IMR-90 (cell line): Measurements from ENCODE around the gene NUPR1. TPM values are rescaled to one million over a fixed set of nuclear protein-coding genes. Genes with fewer than 3 reads are reported as not detected.

Experiments used
- ATAC-seq: fragments of 200-7000 bp; cut with Tn5 transposase; 2 replicates; pipeline ENCODE4 v1.9.1; 2020; ENCODE audit warnings: low read depth, mild to moderate bottlenecking, moderate library complexity
- BruUV-seq: library from RNA; stranded (reverse); fragments of 400-500 nt; replicated peaks from 2 replicates; lab custom pipeline; 2021; lab: Mats Ljungman, UMichigan
- CTCF ChIA-PET: fragments of 300-600 bp; formaldehyde crosslinking; extraction: SDS; loops from one replicate; lab custom pipeline; 2021; ENCODE audit warnings: antibody characterized with exemption; lab: Yijun Ruan, JAX
- POLR2A ChIA-PET: fragments of 300-600 bp; sonication (Branson Sonifier 250); formaldehyde crosslinking; loops from one replicate; lab custom pipeline; 2022; ENCODE audit warnings: antibody characterized with exemption; ENCODE audit not compliant: unreplicated experiment; lab: Charles Lee
- DNase-seq: peaks from one replicate; pipeline ENCODE4 v3.0.0; 2013
- H2AFZ ChIP-seq: replicated peaks from 2 replicates; pipeline ENCODE3; 2013; ENCODE audit warnings: low read length, mild to moderate bottlenecking; ENCODE audit not compliant: poor library complexity
- H2AK5ac ChIP-seq: 2 replicates; pipeline ENCODE4 v1.6.1; 2013; ENCODE audit warnings: low read depth, low read length, inconsistent platforms
- H2AK9ac ChIP-seq: replicated peaks from 2 replicates; pipeline ENCODE3; 2013; ENCODE audit warnings: mild to moderate bottlenecking, low read depth, low read length, moderate library complexity; ENCODE audit not compliant: poor library complexity
- H2BK120ac ChIP-seq: 2 replicates; pipeline ENCODE4 v1.6.1; 2013; ENCODE audit warnings: low read depth, low read length, inconsistent platforms
- H2BK15ac ChIP-seq: 3 replicates; pipeline ENCODE4 v1.6.1; 2013; ENCODE audit warnings: low read depth, low read length, inconsistent platforms
- H2BK20ac ChIP-seq: 2 replicates; pipeline ENCODE4 v1.6.1; 2013; ENCODE audit warnings: low read depth, mild to moderate bottlenecking, inconsistent platforms, low read length, moderate library complexity
- H2BK5ac ChIP-seq: 2 replicates; pipeline ENCODE4 v1.6.1; 2013; ENCODE audit warnings: mild to moderate bottlenecking, low read depth, low read length, inconsistent platforms; ENCODE audit not compliant: poor library complexity, severe bottlenecking
- H3K14ac ChIP-seq: replicated peaks from 2 replicates; pipeline ENCODE4 v1.6.1; 2013; ENCODE audit warnings: low read depth, low read length, inconsistent platforms
- H3K18ac ChIP-seq: 2 replicates; pipeline ENCODE4 v1.6.1; 2013; ENCODE audit warnings: low read depth, low read length, control low read depth
- H3K23ac ChIP-seq: 2 replicates; pipeline ENCODE4 v1.6.1; 2013; ENCODE audit warnings: low read depth, low read length, inconsistent platforms
- H3K27ac ChIP-seq: 2 replicates; pipeline ENCODE4 v1.5.1; 2013; ENCODE audit warnings: mild to moderate bottlenecking, control low read depth, low read length; ENCODE audit not compliant: insufficient read depth
- H3K27me3 ChIP-seq: 2 replicates; pipeline ENCODE4 v1.6.1; 2013; ENCODE audit warnings: low read length; ENCODE audit not compliant: control insufficient read depth, insufficient read depth
- H3K36me3 ChIP-seq: 2 replicates; pipeline ENCODE4 v1.6.1; 2013; ENCODE audit warnings: low read length, mixed read lengths; ENCODE audit not compliant: control insufficient read depth, insufficient read depth
- H3K4ac ChIP-seq: 2 replicates; pipeline ENCODE4 v1.6.1; 2013; ENCODE audit warnings: low read depth, low read length, inconsistent platforms
- H3K4me1 ChIP-seq: 2 replicates; pipeline ENCODE4 v1.6.1; 2013; ENCODE audit warnings: low read length, mixed read lengths; ENCODE audit not compliant: control insufficient read depth, insufficient read depth
- H3K4me2 ChIP-seq: 2 replicates; pipeline ENCODE4 v1.6.1; 2013; ENCODE audit warnings: low read depth, mild to moderate bottlenecking, control low read depth, low read length, moderate library complexity
- H3K4me3 ChIP-seq: 2 replicates; pipeline ENCODE4 v1.5.1; 2013; ENCODE audit warnings: low read depth, mild to moderate bottlenecking, control low read depth, low read length, moderate library complexity; ENCODE audit not compliant: insufficient read depth
- H3K56ac ChIP-seq: 2 replicates; pipeline ENCODE4 v1.6.1; 2013; ENCODE audit warnings: low read length, inconsistent platforms; ENCODE audit not compliant: insufficient read depth; ENCODE audit errors: extremely low read depth
- H3K79me1 ChIP-seq, 2 experiments: 2 replicates each; pipeline ENCODE4 v1.6.1; 2013; ENCODE audit warnings: low read length in 2 of 2, inconsistent platforms in 1 of 2, low read depth in 1 of 2
- H3K9ac ChIP-seq: 2 replicates; pipeline ENCODE4 v1.6.1; 2013; ENCODE audit warnings: low read depth, low read length, control low read depth
- H3K9me1 ChIP-seq: 2 replicates; pipeline ENCODE4 v1.6.1; 2013; ENCODE audit warnings: low read length, inconsistent platforms; ENCODE audit not compliant: insufficient read depth
- H3K9me3 ChIP-seq: 2 replicates; pipeline ENCODE4 v1.6.1; 2013; ENCODE audit warnings: low read length; ENCODE audit not compliant: control insufficient read depth, insufficient read depth
- H4K20me1 ChIP-seq: 2 replicates; pipeline ENCODE4 v1.6.1; 2013; ENCODE audit warnings: low read length, inconsistent platforms; ENCODE audit not compliant: insufficient read depth
- H4K5ac ChIP-seq: 2 replicates; pipeline ENCODE4 v1.6.1; 2013; ENCODE audit warnings: mild to moderate bottlenecking, low read depth, low read length, control low read depth
- H4K8ac ChIP-seq, 2 experiments: 2 replicates each; pipeline ENCODE4 v1.6.1; 2013; ENCODE audit warnings: low read depth in 2 of 2, low read length in 2 of 2, control low read depth in 1 of 2, inconsistent platforms in 1 of 2
- H4K91ac ChIP-seq: 2 replicates; pipeline ENCODE4 v1.6.1; 2013; ENCODE audit warnings: low read depth, low read length, inconsistent platforms; ENCODE audit not compliant: insufficient read depth
- CHD1 ChIP-seq: IDR thresholded peaks from 2 replicates; pipeline ENCODE4 v1.6.1; 2012; ENCODE audit warnings: low read depth, low read length, improper control_type of control experiment
- CTCF ChIP-seq: conservative IDR thresholded peaks from 2 replicates; pipeline ENCODE4 v1.5.1; 2012; ENCODE audit warnings: mild to moderate bottlenecking, low read depth, low read length, improper control_type of control experiment
- FOS ChIP-seq: fragments of 150-350 bp; IDR thresholded peaks from 2 replicates; pipeline ENCODE4 v1.6.1; 2016; ENCODE audit warnings: low read depth, low read length
- MAZ ChIP-seq: IDR thresholded peaks from 2 replicates; pipeline ENCODE4 v1.6.1; 2012; ENCODE audit warnings: low read depth, mild to moderate bottlenecking, low read length, improper control_type of control experiment, moderate library complexity, borderline replicate concordance
- NFE2L2 ChIP-seq: fragments of 150-350 bp; IDR thresholded peaks from 2 replicates; pipeline ENCODE4 v1.6.1; 2016; ENCODE audit warnings: low read depth, mild to moderate bottlenecking, low read length
- RAD21 ChIP-seq: IDR thresholded peaks from 2 replicates; pipeline ENCODE4 v1.6.1; 2012; ENCODE audit warnings: low read length, improper control_type of control experiment
- RCOR1 ChIP-seq: IDR thresholded peaks from 2 replicates; pipeline ENCODE4 v1.6.1; 2012; ENCODE audit warnings: mild to moderate bottlenecking, low read length, improper control_type of control experiment; ENCODE audit not compliant: insufficient replicate concordance
- RFX5 ChIP-seq: IDR thresholded peaks from 2 replicates; pipeline ENCODE4 v1.8.0; 2012; ENCODE audit warnings: low read depth, mild to moderate bottlenecking, low read length, moderate library complexity
- SMC3 ChIP-seq: fragments of 150-350 bp; IDR thresholded peaks from 2 replicates; pipeline ENCODE4 v1.6.1; 2016; ENCODE audit warnings: low read depth, mild to moderate bottlenecking, antibody characterized with exemption, low read length, moderate library complexity
- USF2 ChIP-seq: fragments of 150-350 bp; IDR thresholded peaks from 2 replicates; pipeline ENCODE4 v1.6.1; 2017; ENCODE audit warnings: mild to moderate bottlenecking, antibody characterized with exemption, low read length, low read depth
- WGBS, 2 experiments: methylation state at CpG; one replicate each; pipeline versions ENCODE4 v1.1.5 to v1.1.7; 2013; ENCODE audit warnings: missing lambda C conversion rate in 2 of 2; ENCODE audit not compliant: insufficient read length in 1 of 2; ENCODE audit errors: extremely low coverage in 2 of 2; 5-methylcytosine and 5-hydroxymethylcytosine counted together
- dilution Hi-C: fragments of 300-500 bp; cut with HindIII; formaldehyde crosslinking; loops from one replicate; pipeline ENCODE4 v1.14.3; 2018; ENCODE audit warnings: low sequenced_read_pairs; ENCODE audit not compliant: unreplicated experiment
- in situ Hi-C: fragments of 300-500 bp; cut with MboI; formaldehyde crosslinking; loops from 3 replicates; pipeline ENCODE4 v1.14.3; 2019; ENCODE audit warnings: low sequenced_read_pairs, inconsistent platforms, mixed read lengths
- intact Hi-C: fragments of 100-400 bp; cut with micrococcal nuclease; formaldehyde crosslinking; loops from 2 replicates; pipeline ENCODE4 v1.10.0; 2022
- polyA plus RNA-seq, 3 experiments: library from polyadenylated mRNA; depleted of rRNA; stranded (reverse); fragments of >200 nt; gene quantifications; 2 replicates each; pipeline ENCODE4 v1.2.3, GENCODE V29; 2012; ENCODE audit warnings: low replicate concordance in 1 of 3
- total RNA-seq: library from RNA; depleted of rRNA; stranded (reverse); fragments of >200 nt; gene quantifications from 2 replicates; pipeline ENCODE4 v1.2.3, GENCODE V29; 2012

Gene NUPR1
- total and polyA plus RNA-seq, 2 of the 4 experiments (the other 2 are of a cell fraction), result 10.2 to 27.9 TPM

GRCh38 chr16:28546626-28547025, 7.9 kb upstream of the NUPR1 start:
- Histone ChIP-seq H3K56ac (no peak overlapping the region), H3K14ac (no peak overlapping the region), H2BK15ac (no peak overlapping the region), H3K4me3 (no peak overlapping the region), H3K4me1 (no peaks in the 10 kb centered on the region), H3K36me3 (no peaks in the 10 kb centered on the region), H4K8ac (no peak overlapping the region), H3K9ac (no peak overlapping the region), H2AK5ac (no peak overlapping the region), H3K9me1 (no peaks in the 10 kb centered on the region), H4K91ac (no peak overlapping the region), H2BK120ac (no peak overlapping the region), H3K18ac (no peak overlapping the region), H3K4ac (no peak overlapping the region), H3K27ac (no peak overlapping the region), H2BK20ac (no peak overlapping the region), H4K5ac (no peak overlapping the region), H2BK5ac (no peak overlapping the region), H4K20me1 (no peaks in the 10 kb centered on the region), H3K79me1 (no peaks in the 10 kb centered on the region), H3K9me3 (no peaks in the 10 kb centered on the region), H3K23ac (no peak overlapping the region), H3K4me2 (no peak overlapping the region), H2AK9ac (no peak overlapping the region), H3K27me3 (peaks cover 7% of the 10 kb centered on the region), H2AFZ (no peak overlapping the region)
- intact Hi-C loops (loop anchor here (2.0 kb wide), 1 partner anchor 274 kb away; no protein-coding TSS in a partner anchor), in situ Hi-C loops (loop anchor here (10.0 kb wide), 1 partner anchor 222 kb away; no protein-coding TSS in a partner anchor), dilution Hi-C loops (no loop called here)
- ATAC-seq, result no peak
- no peak for DNase-seq
- ChIA-PET CTCF (no interaction called here), POLR2A (no interaction called here)
- BruUV-seq, result no TSS peak
- no peak for TF ChIP-seq CHD1
- no peak for TF ChIP-seq MAZ
- TF ChIP-seq FOS, result no peak
- TF ChIP-seq SMC3, result no peak
- no peak for TF ChIP-seq RCOR1
- TF ChIP-seq RFX5, result no peak
- no peak for TF ChIP-seq CTCF
- TF ChIP-seq RAD21, result no peak
- TF ChIP-seq USF2, result no peak
- TF ChIP-seq NFE2L2, result no peak
- 60% methylated on average over 1 of the region's 7 CpGs; no CpG with 5 or more reads in 1 of the 2 experiments for WGBS, 2 experiments
